ENCODE measurements around the gene SPATA22.
"Not testable (repeated sequence)": the region's sequence is repeated elsewhere in the genome, so short reads cannot be mapped to it uniquely, and the experiment has no call there.

SPATA22 gene

GRCh38 chr17:3472137-3472536, 518 bp upstream of the SPATA22 start:
- no peak for DNase-seq (ENCODE audit: extremely low read depth, low read depth)
- TF ChIP-seq CTCF (IDR thresholded peaks at IDR 0.05; ENCODE audit: low read depth, low read length), result no peak

DNA sequence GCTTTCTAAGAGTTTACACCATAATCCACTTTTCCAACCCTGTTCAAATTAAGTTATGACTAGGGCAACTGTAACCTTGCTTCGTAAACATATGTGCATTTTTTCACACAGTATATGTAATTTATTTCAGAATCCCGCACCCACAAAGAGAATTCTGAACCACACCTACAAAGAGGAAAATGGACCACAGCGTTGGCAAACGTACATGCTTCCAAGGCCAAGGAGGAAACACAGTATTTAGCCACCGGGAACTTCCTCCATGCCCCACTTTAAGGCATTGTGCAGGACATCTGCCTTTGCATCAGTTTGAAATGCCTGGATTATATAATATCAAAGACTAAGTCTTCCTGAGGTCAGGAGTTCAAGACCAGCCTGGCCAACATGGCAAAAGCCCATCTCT, 2.1 kb downstream of the SPATA22 start:
- DNase-seq (ENCODE audit: extremely low read depth, low read depth), result no peak
- TF ChIP-seq CTCF (IDR thresholded peaks at IDR 0.05; ENCODE audit: low read depth, low read length), result no peak

DNA sequence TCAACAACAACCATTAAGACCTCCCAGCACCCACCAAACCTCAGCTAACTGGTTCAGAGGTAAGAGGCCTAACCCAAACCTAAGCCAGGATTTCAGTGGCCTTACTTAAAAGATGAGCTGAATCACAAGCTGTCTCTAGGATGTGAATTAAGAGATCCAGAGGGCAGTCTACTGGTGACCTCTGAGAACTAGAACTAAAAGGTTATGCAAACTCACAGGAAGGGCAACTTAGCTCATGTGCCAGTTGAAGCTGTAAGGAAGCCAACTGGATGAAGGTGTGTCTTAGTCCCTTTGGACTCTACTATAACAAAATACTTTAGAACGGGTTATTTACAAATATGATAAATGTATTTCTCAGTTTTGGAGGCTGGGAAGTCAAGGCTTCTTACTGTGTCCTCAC, 5.3 kb downstream of the SPATA22 start:
- not testable (repeated sequence) for DNase-seq (ENCODE audit: extremely low read depth, low read depth)

- TF ChIP-seq CTCF (IDR thresholded peaks at IDR 0.05; ENCODE audit: low read depth, low read length), result no peak
- no peak for DNase-seq (ENCODE audit: extremely low read depth, low read depth)
These were observed 23.5 kb downstream of the SPATA22 start for GRCh38 chr17:3448059-3448665.

DNA sequence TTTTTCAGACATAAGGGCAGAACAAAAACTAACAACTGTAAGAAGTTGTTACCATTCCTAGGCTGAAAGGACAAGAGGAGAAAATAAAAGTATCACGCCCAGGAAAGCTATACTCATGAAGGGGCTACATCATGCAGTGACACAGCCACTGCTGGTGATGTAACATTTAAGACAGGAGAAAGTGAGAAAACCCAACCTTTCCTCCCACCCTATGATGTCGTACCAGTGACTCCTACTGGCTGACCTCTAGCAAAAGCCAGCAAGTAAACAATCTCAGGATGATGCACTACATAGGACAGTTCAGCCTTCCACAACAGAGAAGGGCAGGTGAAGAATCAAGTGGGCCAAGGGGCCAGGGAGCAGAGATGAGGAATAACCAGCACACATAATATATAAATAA, 24.0 kb downstream of the SPATA22 start:
- DNase-seq (ENCODE audit: extremely low read depth, low read depth), result no peak
- TF ChIP-seq CTCF (IDR thresholded peaks at IDR 0.05; ENCODE audit: low read depth, low read length), result no peak

DNA sequence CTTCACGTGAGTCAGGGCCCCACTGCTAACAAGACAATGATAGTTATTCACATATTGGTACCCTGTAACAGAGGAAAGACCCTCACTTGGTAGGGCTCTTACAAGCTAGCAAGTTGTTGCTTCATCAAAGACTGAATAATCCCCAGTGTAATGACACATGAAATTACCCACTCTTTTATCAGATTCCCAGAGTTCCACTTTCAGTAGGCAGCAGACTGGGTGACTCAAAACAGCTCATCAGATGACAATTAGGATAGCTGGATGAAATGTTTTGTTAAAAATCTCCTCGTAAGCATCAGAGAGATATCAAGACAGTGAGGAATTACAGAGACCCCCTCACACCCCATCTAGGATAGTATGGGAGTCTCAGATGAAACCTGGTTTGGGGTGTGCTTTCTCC, 31.2 kb downstream of the SPATA22 start:
- DNase-seq (ENCODE audit: extremely low read depth, low read depth), result no peak
- TF ChIP-seq CTCF (IDR thresholded peaks at IDR 0.05; ENCODE audit: low read depth, low read length), result no peak

DNA sequence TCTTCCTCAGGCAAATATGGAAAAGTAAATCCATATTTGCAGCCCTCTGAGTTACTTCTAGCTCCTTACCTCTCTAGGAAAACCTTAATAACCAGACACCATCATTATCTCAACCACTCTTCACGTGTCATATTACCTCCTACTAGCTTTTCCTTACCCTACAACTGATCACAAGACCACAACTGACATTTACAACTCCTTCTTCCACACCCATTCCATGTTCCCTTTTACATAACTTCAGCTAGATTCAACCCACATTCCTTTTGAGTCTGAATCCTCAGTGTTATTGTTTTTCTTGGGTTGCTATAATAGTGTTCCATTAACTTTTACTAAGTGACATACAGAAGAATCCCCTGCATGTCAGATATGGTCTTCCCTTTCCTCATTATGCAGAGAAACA, 33.3 kb downstream of the SPATA22 start:
- no peak for TF ChIP-seq CTCF (IDR thresholded peaks at IDR 0.05; ENCODE audit: low read depth, low read length)
- no peak for DNase-seq (ENCODE audit: extremely low read depth, low read depth)

GRCh38 chr17:3433741-3434140, 37.9 kb downstream of the SPATA22 start, which contains the start of gene OR1E2:
Gene OR1E2, minus strand, starts transcription at chr17:3433841. Its CDS starts 0 bp downstream, at chr17:3433841.
- DNase-seq (ENCODE audit: extremely low read depth, low read depth), result no peak
- no peak for TF ChIP-seq CTCF (IDR thresholded peaks at IDR 0.05; ENCODE audit: low read depth, low read length)

- not testable (repeated sequence) for DNase-seq (ENCODE audit: extremely low read depth, low read depth)
These were observed 38.4 kb downstream of the SPATA22 start for GRCh38 chr17:3433215-3433614.
